ENCODE results near the gene LARP1B. TPM values are rescaled to one million over a fixed set of nuclear protein-coding genes. Genes with fewer than 3 reads are reported as not detected.
A peak's percentile ranks its signal among the peaks of the same experiment; 100 is the strongest.

LARP1B gene
- total RNA-seq, 6 experiments from 2014 or later, result 11.1 to 12.4 (median 11.6) TPM

DNA sequence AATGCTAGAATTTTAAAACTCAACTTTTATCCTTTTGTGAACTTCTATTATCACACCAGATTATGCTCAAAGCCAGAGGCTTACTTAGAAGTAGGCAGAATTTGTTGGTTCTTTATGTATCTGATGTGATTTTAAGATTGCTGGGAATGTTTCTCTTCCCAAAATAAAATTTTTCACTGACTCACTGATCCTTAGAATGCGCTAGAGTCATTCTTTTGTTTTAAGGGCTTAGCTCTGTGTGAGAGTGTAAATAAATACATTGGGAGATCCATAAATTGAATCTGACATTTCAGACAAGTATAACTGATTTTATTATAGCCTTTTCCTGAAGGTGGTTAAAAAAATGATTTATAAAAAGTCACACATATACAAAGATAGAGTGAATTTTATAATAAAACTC lies 101.3 kb downstream of the LARP1B start:
- peak overlapping the region; percentile 22; the same call in 1 of the 2 replicates for H3K4me3 Mint-ChIP-seq
- no peaks in the 10 kb centered on the region for H3K36me3 Mint-ChIP-seq (ENCODE audit: low read depth)
- H3K27ac Mint-ChIP-seq, result no peak overlapping the region
- H3K27me3 Mint-ChIP-seq (ENCODE audit: insufficient read depth), result no peaks in the 10 kb centered on the region
- H3K9me3 Mint-ChIP-seq, result no peaks in the 10 kb centered on the region
- TF ChIP-seq, protein P1, sequence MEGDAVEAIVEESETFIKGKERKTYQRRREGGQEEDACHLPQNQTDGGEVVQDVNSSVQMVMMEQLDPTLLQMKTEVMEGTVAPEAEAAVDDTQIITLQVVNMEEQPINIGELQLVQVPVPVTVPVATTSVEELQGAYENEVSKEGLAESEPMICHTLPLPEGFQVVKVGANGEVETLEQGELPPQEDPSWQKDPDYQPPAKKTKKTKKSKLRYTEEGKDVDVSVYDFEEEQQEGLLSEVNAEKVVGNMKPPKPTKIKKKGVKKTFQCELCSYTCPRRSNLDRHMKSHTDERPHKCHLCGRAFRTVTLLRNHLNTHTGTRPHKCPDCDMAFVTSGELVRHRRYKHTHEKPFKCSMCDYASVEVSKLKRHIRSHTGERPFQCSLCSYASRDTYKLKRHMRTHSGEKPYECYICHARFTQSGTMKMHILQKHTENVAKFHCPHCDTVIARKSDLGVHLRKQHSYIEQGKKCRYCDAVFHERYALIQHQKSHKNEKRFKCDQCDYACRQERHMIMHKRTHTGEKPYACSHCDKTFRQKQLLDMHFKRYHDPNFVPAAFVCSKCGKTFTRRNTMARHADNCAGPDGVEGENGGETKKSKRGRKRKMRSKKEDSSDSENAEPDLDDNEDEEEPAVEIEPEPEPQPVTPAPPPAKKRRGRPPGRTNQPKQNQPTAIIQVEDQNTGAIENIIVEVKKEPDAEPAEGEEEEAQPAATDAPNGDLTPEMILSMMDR (IDR thresholded peaks at IDR 0.05), result no peak
- peak; percentile 4 for DNase-seq
- H3K4me1 Mint-ChIP-seq (ENCODE audit: low read depth), result peaks cover 42% of the 10 kb centered on the region

DNA sequence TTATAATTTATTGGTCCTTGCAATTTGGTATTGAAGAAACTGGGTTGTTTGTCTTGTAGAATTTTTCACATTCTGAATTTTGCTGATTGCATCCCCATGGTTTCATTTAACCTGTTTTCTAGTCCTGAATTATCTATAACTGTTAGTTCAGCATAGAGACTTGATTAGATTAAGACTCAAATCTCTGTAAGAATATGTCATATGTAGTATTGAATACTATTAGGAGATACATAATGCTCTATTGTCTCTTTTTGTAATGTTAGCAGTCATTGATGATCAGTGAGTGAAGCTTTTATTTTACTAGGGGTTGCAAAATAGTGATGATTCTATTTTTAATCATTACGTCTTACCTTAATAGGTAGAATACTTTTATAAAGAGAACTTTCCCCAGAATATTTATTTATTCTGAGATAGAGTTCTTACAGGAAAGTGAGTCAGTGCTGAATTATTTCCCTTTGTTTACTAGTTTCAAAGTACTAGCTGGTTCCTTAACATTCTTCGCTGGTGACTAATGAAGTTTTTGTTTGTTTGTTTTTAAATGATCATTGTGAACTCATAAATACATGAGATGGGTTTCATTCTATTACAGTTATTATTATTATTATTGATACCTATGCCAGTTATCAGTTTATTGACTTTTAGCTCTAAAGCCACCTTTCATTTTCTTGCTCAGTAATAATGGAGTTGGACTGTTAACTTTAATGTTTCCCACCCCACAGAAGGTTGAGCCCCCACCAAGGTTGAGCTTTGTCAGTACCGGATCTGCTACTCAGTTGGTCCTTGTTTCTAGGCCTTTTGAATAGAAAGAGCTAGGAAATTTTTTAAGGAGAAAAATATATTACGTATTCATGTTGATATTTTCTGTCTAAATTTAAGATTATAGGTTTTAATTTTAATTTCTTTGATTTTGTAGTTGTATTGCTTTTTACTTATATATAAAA lies 102.3 kb downstream of the LARP1B start:
- no peaks in the 10 kb centered on the region for H3K9me3 Mint-ChIP-seq
- H3K36me3 Mint-ChIP-seq (ENCODE audit: low read depth), result no peaks in the 10 kb centered on the region
- H3K27me3 Mint-ChIP-seq (ENCODE audit: insufficient read depth), result no peaks in the 10 kb centered on the region
- peak overlapping the region; percentile 44; the same call in 1 of the 2 replicates for H3K27ac Mint-ChIP-seq
- peaks cover 43% of the 10 kb centered on the region for H3K4me1 Mint-ChIP-seq (ENCODE audit: low read depth)
- TF ChIP-seq, protein P1 (IDR thresholded peaks at IDR 0.05), result no peak
- H3K4me3 Mint-ChIP-seq, result no peak overlapping the region
- peak; percentile 66 for DNase-seq

DNA sequence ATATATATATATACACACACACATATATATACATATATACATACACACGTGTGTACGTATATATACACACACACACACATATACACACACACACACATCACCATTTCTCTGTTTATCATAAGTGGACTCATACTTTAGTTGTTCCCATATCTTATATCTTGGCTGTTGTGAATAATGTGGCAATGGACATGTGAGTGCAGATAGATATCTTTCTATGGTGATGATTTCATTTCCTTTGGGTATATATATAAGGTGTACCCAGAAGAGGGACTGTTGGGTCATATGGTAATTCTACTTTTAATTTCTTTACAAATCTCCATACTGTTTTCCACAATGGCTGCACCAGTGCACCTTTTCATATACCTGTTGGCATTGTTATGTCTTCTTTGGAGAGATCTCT lies 105.9 kb downstream of the LARP1B start:
- Mint-ChIP-seq H3K27ac (no peak overlapping the region), H3K36me3 (ENCODE audit: low read depth) (no peaks in the 10 kb centered on the region), H3K9me3 (no peaks in the 10 kb centered on the region), H3K27me3 (ENCODE audit: insufficient read depth) (no peaks in the 10 kb centered on the region; the same call in 1 of the 2 replicates), H3K4me3 (no peak overlapping the region), H3K4me1 (ENCODE audit: low read depth) (peaks cover 28% of the 10 kb centered on the region)
- TF ChIP-seq, protein P1 (IDR thresholded peaks at IDR 0.05), result no peak
- no peak for DNase-seq

DNA sequence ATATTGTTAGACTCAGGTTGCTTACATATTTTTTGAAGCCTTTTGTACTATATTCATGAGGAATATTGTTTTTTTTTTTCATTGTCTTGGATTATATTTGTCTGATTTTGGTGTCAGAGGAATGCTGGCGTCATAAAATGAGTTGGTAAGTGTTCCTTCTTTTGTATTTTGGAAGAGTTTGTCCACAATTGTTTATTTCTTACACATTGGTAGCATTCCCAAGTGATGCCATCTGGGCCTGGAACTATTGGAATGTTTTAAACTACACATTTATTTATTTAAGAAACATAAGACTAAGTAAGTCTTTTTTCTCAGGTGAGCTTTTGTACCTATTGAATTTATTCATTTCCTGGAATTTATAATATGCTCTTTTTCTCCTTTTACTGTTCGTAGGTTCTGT lies 107.6 kb downstream of the LARP1B start:
- Mint-ChIP-seq H3K36me3 (ENCODE audit: low read depth) (no peaks in the 10 kb centered on the region), H3K9me3 (no peaks in the 10 kb centered on the region), H3K27me3 (ENCODE audit: insufficient read depth) (peaks cover 1% of the 10 kb centered on the region; the same call in 1 of the 2 replicates), H3K4me1 (ENCODE audit: low read depth) (peaks cover 11% of the 10 kb centered on the region), H3K27ac (no peak overlapping the region), H3K4me3 (no peak overlapping the region)
- no peak for DNase-seq
- TF ChIP-seq, protein P1 (IDR thresholded peaks at IDR 0.05), result no peak

DNA sequence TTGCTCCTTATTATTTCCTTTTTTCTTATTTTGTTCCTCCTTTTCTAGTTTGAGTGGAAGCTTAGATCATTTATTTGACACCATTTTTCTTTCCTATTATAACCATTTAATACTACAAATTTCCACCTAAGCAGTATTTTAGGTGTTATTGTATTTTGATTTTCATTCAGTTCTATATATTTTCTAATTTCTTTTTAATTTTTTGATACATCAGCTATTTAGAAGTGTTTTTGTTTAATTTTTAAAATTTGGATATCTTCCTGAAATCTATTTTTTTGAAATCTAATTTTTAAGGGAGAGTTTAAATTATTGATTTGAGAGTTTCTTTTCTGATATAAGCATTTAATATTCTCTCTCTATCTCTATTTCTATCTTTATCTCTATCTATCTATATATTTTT lies 108.1 kb downstream of the LARP1B start:
- no peak overlapping the region for H3K27ac Mint-ChIP-seq
- TF ChIP-seq, protein P1 (IDR thresholded peaks at IDR 0.05), result no peak

More for the DNA sequence above, 108.1 kb downstream of the LARP1B start:
- Mint-ChIP-seq H3K36me3 (ENCODE audit: low read depth) (no peaks in the 10 kb centered on the region), H3K9me3 (no peaks in the 10 kb centered on the region), H3K4me1 (ENCODE audit: low read depth) (peaks cover 8% of the 10 kb centered on the region), H3K4me3 (no peak overlapping the region), H3K27me3 (ENCODE audit: insufficient read depth) (peaks cover 1% of the 10 kb centered on the region; the same call in 1 of the 2 replicates)
- DNase-seq, result no peak
